Colon (tissue), 2 donors: ENCODE data around the gene PSPH.

Source experiments
- FAIRE-seq: peaks from 2 replicates; lab custom pipeline; 2012; peaks lifted over from hg19 to GRCh38; lab: Jason Lieb, UNC
- donor health status: control.
- donor health status: control.

Gene PSPH

GRCh38 chr7:55996856-55997500 is 54.3 kb downstream of the PSPH start:
- no peak for FAIRE-seq

DNA sequence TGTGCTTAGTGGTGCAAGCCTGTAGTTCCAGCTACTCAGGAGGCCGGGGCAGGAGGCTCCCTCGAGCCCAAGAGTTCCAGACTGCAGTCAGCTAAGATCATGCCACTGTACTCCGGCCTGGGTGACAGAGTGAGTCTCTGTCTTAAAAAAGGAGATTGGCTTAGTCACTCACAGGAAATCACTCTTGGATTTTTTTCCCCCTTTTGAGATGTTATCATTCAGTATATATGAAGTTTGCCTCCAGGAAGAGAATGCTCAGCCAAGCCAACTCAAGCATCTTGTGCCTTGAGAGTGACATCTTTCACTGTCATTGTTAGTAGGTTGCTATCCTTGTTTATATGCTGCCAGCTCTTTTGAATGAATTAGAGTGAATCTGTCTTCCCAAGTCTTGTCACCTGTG is 58.9 kb downstream of the PSPH start:
- no peak for FAIRE-seq

GRCh38 chr7:55983537-55983936 is 67.7 kb downstream of the PSPH start:
- no peak for FAIRE-seq

DNA sequence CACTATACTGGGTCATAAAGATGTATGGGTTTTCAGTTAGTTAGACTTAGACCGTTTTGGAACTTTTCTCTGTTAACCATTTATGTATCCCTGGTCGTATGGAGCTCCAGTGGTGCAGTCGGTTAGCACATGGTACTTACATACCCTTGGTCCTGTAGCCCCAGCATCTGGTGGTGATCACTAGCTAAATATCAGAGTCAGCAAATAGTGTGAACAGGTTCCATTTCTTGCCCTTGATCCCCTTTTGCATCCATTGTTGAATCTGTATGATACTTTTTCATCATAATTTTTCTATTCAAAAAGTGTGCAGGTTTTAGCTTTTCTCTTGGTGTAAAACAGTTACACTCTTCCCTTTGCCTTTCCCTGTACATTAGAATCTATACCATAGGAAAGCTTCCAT is 71.0 kb downstream of the PSPH start:
- FAIRE-seq: no peak

GRCh38 chr7:55977831-55978230 is 73.4 kb downstream of the PSPH start:
- FAIRE-seq: no peak

DNA sequence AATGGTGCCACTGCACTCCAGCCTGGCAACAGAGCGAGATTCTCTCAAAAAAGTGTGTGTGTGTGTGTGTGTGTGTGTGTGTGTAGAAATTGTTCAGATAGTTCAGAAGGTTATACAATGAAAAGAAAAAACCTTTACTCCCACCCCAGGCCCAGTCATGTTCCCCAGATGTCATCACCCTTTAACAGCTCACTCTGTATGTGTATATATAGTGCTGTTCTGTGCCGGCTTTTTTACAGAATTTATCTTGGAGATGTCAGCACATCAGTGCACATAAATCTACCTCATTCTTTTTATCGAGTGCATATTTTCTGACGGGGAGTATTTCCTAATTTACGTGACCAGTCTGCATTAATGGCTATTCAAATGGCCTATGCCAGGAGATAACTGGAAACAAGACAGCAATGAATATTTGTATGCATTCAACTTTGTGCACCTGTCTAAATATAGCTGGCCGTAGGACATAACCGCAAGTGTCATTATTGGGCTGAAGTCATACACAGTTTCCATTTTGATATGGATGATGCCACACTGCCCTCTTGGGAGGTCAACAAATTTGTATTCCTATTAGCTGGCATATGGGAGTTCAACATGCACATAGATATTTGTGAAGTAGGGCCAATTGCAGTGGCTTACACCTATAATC is 75.1 kb downstream of the PSPH start:
- FAIRE-seq: no peak

DNA sequence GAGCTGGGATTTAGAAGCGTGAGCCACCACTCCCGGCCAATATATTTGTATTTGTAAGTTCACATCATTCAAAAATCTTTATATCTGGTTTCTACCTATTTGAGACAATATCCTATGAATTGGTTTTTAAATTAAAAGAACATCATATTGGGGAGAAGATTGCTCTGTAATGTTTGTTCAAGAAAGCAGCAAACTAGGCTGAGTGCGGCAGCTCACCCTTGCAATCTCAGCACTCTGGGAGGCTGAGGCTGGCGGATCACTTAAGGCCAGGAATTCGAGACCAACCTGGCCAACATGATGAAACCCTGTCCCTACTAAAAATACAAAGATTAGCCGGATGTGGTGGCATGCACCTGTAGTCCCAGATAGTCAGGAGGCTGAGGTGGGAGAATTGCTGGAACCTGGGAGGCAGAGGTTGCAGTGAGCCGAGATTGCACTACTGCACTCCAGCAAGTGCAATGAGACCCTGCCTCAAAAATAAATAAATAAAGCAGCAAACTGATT is 77.4 kb downstream of the PSPH start:
- FAIRE-seq: no peak

DNA sequence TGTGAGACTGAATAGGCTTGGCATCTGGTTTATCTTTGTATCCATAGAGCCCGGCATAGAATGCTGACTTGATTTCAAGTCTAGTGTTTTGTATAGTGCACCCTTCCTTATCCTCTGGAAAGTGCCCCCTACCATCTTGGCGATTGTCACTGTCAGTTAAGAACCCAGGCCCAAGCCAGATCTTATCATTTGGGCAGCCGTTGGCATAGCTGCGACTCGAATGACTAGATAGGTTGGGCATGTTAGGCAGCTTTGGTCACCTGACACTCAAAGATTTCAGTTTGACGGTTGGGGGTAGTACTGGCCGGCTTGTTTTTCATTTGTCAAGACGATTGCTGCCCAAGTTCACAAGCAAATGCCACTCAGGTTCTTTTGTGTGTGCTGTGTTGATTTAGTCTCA is 80.3 kb downstream of the PSPH start:
- no peak for FAIRE-seq

DNA sequence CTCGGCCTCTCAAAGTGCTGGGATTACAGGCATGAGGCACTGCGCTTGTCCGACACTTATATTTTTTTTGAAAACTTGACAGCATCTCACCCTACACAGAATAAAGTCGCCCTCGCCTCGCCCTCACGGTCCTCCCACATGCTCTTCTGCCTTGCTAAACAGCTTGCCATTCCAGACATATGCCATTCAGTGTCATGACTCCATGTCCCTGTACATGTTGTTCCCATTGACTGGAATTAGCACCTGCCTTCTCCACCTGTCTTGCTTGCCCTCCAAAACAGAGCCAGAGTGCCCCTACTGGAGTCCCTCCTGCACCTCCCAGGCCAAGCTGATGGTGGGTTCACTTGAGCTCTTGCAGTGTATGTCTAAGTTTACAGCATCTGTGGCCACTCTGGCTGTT is 80.7 kb downstream of the PSPH start:
- FAIRE-seq: no peak

DNA sequence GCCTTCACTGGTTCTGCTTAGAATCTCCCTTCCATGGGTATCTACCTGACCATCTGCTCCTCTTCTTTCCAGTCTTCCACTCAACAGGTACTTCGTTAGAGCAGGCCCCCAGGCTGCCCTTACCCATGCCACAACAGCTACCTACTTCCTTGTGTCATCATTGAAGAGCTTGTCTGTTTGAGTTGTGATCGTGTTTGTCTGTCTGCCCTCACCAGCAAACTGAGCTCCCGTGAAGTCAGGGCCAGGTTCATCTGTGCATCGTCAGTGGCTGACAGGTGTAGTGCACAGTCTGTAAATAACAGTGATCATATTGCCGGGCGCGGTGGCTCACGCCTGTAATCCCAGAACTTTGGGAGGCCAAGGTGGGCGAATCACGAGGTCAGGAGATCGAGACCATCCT is 81.9 kb downstream of the PSPH start:
- no peak for FAIRE-seq

DNA sequence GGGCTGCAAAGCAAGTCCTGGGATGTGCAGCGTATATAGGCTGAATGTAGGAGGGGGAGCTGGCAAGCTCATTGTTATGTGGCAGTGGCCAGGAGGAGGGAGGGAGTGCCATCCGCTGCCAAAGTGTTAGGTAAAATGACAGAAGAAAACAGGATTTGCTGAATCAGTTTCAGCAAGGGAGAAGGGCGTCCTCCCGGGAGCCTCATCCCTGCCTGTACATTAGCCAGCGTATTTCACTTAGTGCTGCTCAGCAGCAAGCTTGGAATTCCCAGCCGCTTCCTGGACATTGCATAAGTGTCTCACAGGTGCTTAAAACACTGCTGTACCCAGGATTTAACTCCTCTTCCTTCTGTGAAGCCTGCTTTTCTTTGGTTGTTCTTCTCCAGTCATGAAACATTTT is 84.4 kb downstream of the PSPH start:
- no peak for FAIRE-seq

GRCh38 chr7:55965805-55966421 is 85.3 kb downstream of the PSPH start:
- no peak for FAIRE-seq

DNA sequence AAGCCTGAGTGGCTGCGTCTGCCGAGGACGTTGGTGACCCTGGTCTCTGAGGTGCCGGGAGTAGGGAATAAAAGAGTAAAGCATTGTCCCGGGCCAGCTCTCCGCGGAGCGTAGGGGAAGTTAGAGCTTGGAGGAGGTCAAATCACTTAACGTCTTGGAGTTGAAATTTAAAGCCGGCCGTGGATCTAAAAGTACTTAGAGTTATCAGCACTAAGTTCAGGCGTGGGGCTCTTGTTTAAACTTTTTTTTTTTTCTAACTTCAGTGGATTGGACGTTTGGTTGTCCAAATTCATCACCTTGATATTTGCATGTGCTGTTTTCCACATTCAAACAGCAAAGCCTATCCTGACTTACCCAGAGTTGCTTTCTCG is 86.2 kb downstream of the PSPH start:
- FAIRE-seq: no peak

DNA sequence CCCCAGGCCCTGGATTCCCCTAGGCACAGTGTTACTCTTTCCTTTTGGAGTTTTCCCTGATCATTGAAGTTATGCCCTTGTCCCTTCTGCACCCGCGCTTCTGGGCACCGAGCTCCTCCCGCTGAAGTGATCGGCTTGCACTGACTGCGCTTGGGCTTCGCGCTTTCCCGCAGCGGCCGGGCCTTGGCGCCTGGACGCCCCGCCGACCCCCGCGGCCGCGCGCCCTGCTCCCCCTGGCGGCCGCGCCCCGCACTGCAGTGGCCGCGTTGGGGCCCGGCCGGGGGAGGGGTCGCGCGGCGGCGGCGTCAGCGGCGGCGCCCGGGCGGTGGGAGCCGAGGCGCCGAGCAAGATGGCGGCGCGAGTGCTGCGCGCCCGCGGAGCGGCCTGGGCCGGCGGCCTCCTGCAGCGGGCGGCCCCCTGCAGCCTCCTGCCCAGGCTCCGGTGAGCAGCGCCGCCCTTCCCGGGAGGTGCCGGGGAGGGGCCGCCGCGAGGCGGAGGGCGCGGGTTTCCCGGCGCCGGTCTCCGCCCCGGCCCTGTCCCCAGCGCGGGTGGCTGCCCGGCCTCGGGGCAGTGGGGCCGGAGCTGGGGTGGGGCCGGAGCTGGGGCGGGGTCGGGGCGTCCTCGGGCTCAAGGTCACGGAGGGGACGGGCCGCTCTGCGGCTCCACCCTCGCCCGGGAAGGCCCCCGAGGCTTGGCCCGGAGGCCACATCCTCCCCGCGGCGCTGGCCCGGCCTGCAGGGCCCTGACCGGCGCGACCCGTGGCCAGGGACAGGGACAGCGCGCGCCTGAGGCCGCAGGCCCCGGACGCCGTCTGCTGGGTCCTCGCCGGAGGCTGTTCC is 86.8 kb downstream of the PSPH start, which contains the start of gene NIPSNAP2:
NIPSNAP2 (plus strand) TSS at position 325 of the 839 bp plus-strand sequence; CDS start at position 350, 25 bp downstream.
- FAIRE-seq: no peak

GRCh38 chr7:55963584-55964168 is 87.6 kb downstream of the PSPH start:
- no peak for FAIRE-seq

DNA sequence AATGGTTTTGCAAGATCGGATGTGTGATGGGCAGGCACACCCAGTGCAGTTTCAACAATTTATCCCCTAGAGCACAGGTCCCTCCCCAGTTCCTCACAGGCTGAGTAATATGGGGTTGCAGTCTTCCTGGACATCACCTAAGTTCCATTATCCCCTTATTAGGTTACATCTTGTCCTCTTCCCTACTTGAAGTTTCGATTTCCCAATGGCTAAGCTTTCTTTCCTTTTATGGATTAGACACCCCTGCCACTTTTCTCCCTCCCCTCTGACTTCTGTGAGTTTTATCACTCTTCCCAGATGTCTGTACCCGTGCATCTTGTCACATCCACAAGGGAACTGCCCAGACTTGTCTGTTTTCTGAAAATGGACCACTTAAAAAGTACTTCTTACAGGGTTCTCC is 89.2 kb downstream of the PSPH start:
- FAIRE-seq: no peak
